ENCODE results near the gene TADA2B.

The TADA2B gene, protein sequence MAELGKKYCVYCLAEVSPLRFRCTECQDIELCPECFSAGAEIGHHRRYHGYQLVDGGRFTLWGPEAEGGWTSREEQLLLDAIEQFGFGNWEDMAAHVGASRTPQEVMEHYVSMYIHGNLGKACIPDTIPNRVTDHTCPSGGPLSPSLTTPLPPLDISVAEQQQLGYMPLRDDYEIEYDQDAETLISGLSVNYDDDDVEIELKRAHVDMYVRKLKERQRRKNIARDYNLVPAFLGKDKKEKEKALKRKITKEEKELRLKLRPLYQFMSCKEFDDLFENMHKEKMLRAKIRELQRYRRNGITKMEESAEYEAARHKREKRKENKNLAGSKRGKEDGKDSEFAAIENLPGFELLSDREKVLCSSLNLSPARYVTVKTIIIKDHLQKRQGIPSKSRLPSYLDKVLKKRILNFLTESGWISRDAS

DNA sequence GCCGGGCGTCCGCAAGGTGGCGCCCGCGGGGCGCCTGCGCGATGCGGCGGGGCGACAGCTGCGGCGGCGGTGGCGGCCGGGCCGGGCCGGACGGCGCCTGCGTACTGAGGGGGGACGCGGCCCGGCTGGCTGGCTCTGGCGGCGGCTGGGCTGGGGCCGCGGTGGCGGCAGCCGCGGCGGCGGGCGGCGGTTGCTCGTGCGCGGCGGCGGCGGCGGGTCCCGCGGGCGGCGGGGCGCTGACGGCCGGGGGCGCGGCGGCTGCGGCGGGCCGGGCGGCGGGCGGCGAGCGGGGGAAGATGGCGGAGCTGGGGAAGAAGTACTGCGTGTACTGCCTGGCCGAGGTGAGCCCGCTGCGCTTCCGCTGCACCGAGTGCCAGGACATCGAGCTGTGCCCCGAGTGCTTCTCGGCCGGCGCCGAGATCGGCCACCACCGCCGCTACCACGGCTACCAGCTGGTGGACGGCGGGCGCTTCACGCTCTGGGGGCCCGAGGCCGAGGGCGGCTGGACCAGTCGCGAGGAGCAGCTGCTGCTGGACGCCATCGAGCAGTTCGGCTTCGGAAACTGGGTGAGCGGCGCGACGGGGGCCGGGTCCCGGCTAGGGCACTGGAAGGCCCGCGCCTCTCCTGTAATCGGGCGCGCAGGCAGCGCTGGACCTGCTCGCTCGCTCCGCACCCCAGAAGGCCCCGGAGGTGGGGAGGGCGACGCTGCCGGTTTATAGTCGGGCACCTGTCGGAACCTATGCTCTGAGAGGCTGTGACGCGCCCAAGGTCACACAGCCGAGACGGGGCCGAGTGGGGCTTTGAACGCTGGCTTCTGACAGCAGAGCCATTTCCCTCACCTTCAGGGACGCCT lies at the start of gene TADA2B:
Gene TADA2B (plus strand): TSS at position 89 of the 853 bp plus-strand sequence. CDS start 208 bp downstream, at position 297.
- DNase-seq, result no peak

DNA sequence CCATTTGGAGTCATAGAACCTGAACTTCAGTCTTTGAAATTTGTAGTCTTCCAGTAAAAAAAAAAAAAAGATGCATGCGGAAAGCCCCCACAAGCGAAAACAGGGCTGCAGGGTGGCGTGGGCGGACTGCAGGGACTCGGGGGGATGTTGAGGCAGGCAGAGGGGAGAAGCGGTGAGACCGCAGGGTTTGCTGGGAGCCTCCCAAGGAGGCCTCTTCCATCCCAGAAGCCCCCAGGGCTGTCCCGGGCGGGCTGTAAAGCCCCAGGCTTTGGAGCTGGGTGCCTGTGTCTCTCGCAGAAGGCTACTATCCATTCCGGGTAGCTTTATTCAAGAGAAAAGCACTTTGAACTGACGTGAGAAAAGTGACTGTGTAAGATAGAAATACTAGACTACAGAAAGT lies 46.7 kb upstream of the TADA2B start:
- DNase-seq, result no peak

DNA sequence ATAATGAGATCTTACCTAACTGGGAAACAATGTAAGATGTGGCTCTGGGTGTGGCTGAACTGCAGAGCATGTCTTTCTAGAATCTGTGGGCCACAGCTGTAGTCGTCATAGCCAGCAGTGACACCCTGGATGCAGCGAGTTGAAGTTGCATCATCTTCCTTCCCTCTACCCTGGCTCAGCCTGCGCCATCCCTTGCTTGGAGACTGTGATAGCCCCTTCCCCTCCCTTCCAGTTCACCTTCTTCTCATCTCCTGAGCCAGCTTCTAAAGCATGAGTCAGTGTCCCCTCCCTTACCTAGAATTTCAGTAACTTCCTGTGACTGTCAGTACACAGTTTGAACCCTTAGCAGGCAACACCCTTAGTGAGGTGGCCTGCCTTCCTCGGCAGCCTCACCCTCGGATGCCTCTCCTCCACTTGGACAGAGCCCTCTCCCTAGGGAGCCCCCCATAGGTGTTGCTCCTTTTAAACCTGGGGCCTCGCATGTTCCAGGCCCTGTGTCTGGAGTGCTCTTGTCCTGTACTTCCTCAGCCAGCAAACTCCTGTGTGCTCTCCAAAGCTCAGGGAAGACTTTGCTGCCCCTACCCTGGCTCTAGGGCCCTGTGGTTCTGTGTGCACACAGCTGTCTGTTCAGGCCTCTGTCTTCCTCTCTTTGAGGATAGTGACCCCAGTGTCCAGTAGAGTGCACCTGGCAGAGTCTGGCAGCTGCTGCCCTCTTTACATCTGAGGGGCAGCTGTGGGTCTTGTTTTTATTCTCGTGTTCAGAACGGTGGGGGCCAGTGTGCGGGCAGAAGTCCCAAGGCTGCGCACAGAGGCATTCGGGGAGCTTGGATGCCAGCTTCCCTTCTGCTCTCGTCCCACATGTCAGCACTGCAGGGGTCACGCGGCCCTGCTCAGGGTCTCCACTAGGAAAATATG lies 43.7 kb upstream of the TADA2B start:
- DNase-seq, result no peak

DNA sequence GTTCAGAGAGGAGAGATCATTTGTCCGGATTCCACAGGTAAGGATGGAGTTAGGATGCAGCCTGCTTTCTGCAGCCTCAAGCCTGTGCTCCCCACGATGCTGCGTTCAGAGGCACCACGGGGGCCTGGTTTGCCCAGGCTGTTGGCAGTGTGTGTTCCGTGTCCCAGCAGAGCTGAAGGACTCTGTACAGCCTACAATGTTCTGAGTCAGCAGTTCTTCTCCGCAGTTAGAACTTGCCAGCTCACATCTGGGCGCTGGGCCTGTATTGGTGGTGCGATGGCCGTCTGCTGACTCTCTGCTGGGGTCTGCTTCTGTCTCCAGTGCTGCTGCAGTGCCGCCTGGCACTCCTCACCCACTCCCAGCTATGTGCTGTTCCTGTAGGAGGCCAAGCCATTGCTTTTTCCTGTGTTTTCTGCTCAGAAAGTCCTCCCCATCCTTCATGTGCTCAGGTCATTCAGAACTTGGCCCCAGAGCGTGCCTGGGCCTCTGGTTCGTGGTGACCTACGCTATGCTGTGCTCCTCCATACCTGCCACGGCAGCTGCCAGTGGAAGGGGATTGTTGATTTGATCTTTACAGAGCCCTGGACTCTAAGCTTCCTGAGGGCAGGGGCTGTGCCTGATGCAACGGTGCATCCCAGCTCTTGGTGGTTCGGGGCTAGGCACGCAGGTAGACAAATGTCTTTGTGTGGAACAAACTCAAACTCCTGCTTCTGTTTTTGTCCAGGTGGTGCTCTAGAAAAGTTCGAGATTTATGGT lies 42.6 kb upstream of the TADA2B start:
- DNase-seq, result no peak

DNA sequence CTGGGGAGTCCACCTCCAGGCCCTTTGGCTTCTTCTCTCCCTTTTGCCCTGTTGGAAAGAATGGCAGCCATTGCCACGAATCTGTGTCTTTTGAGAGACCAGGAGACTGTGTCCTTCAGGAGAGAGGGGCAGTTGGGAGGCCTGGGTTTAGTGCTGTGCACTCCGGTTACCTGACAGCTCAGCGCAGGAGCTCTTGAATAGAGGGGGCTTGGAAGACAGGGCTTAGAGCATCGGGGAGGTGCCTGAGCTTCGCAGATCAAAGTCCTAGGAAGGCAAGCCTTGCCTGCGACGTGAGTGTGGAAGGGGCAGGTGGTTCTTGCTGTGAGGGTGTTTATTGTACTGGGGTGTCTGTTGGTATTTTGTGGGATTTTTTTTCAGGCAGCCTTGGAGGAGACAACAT lies 41.9 kb upstream of the TADA2B start:
- DNase-seq, result no peak

DNA sequence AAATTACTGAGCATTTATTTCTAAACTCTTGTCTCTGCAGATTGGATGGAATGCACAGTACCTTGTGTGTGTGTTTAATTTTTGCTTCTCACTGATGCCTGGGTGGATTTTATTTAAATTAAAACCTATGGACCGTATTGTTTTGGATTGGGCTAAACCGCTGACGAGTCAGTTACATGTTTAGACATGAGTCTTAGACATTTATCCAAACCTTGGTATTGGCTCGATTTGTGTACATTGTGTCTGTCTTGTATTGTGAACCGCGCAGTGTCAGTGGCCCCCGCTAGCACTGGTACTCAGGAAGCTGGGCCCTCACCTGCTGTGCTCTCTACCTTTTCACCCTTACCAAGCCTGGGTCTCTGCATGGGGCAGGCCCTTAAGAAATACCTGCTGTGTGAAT lies 40.8 kb upstream of the TADA2B start:
- no peak for DNase-seq

DNA sequence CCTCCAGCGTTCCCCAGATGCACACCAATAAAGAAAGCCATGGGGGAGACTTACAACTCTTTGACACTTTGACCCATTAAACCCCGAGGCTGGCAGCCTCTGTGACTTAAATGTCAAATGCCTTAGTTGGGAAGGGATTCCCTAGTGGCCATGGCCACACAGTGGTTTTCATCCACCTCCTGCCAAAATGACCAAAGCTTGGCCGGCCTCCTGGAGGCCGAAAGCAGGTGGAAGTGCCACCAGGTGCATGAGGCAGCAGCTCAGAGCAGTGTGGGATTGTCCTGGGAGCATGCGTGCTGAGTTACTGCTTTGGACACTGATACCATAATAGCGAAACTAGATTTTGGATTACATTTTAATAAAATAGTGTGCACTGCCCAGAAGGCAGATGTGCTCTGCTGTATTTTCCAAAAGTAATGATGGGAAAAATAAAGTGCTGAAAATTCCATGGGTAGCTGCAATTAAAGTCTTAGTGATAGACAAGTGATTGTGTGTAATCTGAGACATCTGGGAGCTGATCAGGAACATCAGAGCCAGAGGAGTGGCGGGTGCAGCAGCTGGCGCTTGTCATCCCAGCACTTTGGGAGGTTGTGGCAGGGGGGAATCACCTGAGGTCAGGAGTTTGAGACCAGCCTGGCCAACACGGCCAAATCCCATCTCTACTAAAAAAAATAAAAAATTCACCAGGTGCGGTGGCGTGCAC lies 39.8 kb upstream of the TADA2B start:
- no peak for DNase-seq

DNA sequence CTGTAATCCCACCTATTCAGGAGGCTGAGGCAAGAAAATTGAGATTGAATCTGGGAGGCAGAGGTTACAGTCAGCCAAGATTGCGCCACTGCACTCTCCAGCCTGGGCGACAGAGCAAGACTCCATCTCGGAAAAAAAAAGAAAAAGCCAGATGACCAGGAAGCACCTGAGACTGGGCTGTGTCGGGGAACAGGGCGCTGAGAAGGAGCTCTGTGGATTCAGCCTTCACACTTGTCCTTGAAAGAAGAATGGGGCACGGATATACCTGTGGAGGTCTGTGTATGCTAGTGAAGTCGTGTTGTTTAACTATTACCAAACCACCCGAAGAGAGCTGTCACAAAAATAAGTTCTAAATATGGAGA lies 39.3 kb upstream of the TADA2B start:
- no peak for DNase-seq

DNA sequence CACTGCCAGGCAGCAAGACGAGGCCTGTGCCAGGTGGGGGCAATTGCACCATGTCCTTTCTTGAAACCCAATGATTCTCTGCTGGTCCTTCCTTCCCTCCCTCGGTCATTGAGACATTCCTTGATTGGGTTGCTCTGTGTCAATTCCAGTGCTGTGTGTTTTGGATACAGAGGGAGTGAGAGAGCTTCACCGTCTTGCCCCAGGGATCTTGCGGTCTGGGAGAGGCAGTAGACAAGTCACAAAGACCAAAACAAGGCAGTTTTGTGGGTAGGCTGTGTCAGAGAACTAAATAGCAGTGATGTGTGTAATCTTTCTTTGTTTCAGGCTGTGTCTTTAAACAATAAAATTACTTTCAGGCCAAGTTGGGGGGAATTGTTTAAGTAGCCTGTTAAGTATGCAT lies 38.8 kb upstream of the TADA2B start:
- DNase-seq, result no peak

DNA sequence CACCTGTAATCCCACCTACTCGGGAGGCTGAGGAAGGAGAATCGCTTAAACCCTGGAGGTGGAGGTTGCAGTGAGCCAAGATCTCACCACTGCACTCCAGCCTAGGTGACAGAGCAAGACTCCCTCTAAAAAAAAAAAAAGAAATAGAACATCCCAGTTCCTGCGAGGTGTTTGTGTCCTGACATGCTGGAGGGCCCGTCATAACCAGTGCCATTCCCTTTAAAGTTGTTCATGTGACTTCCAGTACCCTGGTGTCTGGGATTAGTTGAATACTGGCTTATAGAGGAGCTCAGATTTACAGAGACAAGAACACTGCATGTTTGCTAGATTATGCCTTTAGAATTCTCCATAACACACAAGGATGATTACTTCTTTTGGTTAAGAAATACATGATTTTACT lies 37.6 kb upstream of the TADA2B start:
- DNase-seq, result no peak

DNA sequence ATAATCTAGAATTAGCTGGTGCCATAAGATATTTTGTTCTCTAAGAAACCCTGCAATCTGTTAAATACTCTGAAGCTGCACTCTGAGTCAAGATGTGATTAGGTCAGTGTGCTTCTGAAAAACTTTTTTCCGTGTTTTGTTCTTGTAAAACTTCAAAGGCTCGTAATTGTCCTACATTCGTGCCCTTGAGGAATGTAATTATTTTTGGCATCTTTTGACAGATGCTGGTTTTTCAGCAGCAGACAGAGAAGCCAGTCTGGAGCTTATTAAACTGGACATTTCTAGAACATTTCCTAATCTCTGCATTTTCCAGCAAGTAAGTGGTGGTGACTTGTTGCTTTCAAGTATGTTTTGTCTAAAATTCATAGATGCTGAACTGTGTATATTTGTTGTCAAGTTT lies 36.8 kb upstream of the TADA2B start:
- DNase-seq, result no peak

DNA sequence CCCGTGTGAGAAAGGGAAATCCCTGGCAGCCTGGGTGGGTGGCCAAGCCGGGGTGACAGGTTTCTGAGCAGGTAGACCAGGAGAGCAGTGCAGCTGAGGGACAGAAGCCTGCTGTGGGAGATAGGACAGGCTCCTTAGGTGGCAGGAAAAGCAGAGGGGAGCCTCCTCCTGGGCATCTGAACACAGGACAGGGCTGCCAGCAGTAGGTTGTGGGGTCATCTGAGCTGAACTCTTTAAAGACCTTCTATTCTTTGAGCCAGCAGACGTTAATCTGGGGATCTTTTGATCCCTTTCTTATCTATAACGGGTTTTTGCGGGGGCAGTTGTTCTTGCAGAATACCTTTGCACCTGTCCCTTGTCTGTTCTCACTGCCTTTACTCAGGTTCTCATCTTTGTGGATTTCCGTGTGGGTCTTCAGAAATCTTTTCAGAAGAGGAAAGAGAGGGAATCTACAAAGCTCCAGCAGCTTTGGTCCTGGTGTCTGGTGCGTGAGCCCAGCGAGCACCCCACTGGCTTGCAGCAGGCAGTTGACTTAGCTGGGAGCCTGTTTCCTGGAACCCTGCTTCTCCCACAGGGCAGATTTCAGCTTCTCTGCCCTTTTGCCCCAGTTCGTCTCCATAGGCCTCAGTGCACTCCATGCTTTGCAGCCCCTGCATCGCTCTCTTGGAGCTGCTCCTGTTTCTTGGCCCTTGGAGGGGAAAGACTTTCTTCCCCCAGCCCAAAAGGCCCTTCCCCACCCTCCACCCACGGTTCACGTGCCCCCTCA lies 35.8 kb upstream of the TADA2B start:
- no peak for DNase-seq

DNA sequence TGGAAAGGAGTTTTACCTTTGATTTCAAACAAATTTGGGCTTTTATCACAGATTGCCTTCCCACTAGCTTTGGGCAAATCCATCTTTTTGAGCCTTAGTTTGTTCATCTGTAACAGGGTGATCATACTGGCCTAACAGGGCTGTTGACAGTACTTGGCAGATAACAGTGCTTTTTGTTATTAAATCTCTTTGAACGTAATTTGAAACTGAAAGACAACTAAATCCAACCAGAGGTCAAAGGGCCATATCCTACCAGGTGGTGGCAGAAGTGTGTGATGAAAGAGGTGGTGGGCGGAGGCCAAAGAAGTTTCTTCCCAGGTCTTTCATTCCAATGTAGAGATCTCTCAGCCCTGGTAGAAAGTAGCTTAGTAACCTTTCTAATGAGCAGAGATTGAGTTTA lies 35.2 kb upstream of the TADA2B start:
- no peak for DNase-seq

DNA sequence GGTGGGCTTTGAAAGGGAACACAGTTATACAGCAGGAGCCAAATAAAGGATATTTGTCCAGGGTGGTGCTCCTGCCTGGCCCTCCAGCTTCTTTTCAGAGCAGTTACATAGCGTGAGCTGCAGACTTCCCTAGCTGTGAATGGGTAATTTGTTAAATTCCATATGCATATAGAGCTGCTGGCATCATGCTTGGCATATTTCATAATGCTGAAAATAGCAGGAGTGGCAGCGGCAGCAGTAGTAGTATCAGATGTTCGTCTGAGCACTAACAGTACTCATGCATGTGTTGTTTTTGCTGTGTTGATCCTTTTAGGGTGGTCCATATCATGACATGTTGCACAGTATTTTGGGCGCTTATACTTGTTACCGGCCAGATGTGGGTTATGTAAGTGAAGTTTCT lies 33.6 kb upstream of the TADA2B start:
- no peak for DNase-seq

DNA sequence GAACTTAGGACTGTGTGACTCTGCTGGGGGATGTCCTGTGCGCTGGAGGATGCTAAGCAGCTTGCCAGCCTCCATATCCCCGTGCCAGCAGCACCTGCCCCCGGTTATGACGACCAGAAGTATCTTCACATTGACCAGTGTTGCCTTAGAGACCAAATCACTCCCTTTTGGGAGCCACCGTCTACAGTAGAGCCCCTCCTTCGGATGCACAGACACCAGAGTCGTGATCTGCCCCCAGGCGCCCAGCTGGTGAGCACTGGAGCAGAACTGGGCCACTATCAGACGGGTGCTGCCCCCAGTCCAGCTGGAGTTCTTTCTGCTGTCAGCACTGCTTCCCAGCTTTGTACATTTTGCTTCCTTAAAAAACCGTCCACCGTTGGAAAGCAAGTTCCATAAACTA lies 30.0 kb upstream of the TADA2B start:
- no peak for DNase-seq

DNA sequence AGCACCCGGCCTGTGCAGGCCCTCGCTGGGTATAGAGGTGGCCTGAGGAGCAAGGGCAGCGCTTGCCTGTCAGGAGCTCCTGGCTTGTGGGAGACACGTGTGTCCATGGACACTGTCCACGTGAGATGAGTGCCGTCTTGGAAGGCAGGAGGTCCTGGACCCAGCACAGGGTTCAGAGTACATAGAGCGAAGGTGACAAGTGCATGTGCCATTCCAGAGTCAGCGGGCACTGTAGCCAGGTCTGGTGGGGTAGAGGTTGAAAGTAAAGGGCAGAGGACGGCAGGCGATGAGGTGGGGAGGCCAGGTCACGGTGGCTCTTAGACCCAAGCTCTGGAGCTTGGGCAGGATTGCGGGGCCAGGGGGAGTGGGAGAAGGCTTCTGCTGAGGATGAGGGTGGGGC lies 28.4 kb upstream of the TADA2B start:
- DNase-seq, result no peak

DNA sequence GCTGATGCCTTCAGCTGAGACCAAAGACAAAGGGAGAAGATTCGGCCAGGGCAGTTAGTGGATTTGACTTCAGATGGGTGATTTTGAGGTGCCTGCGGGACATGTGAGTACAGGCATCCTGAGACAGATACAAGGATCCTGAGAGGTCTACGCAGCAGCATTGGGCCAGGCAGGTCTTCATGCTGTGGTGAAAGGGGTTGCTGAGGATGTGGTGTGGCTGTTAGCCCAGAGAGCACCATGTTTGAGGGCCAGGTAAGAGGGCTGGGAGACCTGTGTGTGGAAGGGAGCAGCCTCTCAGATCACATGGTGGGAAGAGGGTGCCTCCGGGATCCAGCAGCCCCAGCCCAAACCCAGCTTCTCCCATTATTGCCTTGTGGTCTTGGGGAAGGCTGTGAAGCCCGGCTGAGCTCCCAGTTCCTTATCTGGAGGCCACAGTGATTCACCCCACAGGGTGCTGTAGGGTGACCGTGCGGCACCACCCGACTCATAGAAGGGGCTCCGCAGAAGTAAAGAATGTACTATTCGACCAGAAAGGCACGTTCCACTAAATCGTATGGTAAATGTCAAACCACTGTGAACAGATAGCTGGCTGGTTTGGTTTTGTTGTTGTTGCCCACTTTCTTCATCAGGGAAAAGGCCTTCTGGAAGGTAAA lies 27.7 kb upstream of the TADA2B start:
- DNase-seq, result no peak

DNA sequence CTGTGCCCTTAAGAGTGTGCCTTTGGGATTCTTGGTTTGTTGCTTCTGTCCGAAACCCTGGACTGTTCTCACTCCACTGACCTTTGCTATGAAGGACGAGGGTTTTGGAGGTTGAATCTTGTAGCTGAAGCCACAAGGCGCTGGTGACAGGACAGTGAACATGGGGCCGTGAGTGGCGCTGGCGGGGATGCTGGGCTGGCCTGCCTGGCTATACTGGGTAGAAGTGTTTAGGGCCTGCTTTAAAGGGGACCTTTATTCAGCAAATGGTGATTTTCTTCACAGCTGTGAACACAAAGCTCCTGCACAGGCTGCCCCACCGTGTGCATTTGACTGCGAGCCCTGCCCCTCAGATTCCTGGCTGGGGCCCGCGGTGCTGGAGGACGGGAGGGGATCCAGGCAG lies 27.1 kb upstream of the TADA2B start:
- DNase-seq, result no peak

DNA sequence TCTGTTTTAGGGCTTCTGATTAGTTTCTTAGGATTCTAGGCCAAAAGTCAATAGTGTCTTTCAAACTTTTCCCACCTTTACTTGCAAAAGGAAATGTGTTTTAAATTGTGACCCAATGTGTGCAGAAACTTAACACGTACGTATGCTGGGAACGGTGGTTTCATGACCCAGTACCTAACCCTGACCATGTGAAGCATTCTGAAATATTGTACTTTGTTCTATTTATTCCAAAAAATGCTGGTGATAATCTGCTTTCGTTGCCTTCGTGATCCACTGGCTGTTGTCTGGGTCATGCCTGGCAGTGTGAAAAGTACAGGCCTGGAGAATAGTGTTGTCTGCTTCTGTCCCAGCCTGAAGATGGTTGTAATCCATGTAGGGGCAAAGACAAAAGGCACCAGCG lies 26.7 kb upstream of the TADA2B start:
- no peak for DNase-seq

DNA sequence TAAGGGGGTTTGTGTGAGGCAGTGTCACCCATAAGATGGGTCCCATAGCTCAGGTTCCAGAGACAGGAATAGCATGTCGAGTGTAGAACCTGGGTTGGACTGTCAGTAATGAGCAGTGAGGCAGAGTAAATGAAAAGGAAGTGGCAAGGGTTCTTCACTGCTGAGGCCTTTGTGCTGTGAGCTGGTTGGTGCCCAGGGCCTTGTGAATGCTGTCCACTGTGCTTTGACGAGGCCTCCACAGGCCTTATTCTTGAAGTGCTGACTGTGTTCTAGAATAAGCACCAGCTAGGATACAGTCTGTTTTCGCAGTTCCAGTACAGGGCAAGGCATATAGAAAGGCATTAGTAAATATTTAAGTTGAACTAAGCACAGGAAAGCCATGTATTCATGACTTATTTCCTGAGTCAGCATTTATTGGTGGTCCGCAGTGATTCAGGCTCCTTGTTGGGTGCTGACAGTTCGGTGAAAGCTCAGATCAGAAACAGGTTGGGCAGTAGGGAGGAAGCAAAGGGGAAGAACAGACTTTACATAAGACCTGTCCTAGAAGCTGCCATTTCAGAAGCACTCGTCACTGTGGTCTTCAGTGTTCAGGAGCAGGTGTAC lies 25.6 kb upstream of the TADA2B start:
- DNase-seq, result no peak

All from GOT3 (cell line).